Neuronal stem cell (in vitro differentiated cells): ENCODE data around the gene ZBTB18.

Experiments used
- DNase-seq: peaks from one replicate; pipeline ENCODE4 v3.0.0-alpha.2; 2013; ENCODE audit warnings: low spot score
- H2AFZ ChIP-seq: one replicate; pipeline ENCODE4 v1.6.1; 2013; ENCODE audit warnings: mild to moderate bottlenecking, low read length, inconsistent platforms
- H2AK5ac ChIP-seq: 2 replicates; pipeline ENCODE4 v1.6.1; 2013; ENCODE audit warnings: low read depth, mild to moderate bottlenecking, inconsistent platforms, low read length, moderate library complexity, mixed read lengths
- H2BK120ac ChIP-seq: 2 replicates; pipeline ENCODE4 v1.6.1; 2013; ENCODE audit warnings: low read depth, mild to moderate bottlenecking, inconsistent platforms, low read length, moderate library complexity, mixed read lengths
- H2BK12ac ChIP-seq: one replicate; pipeline ENCODE4 v1.6.1; 2013; ENCODE audit warnings: low read length, inconsistent platforms
- H2BK15ac ChIP-seq: 2 replicates; pipeline ENCODE4 v1.6.1; 2013; ENCODE audit warnings: mild to moderate bottlenecking, low read length, inconsistent platforms, mixed read lengths
- H2BK5ac ChIP-seq: one replicate; pipeline ENCODE4 v1.6.1; 2013; ENCODE audit warnings: inconsistent platforms, mild to moderate bottlenecking, low read length, moderate library complexity
- H3K14ac ChIP-seq: one replicate; pipeline ENCODE4 v1.6.1; 2013; ENCODE audit warnings: low read length, inconsistent platforms
- H3K18ac ChIP-seq: 2 replicates; pipeline ENCODE4 v1.6.1; 2013; ENCODE audit warnings: low read length, inconsistent platforms
- H3K23ac ChIP-seq: 2 replicates; pipeline ENCODE4 v1.6.1; 2013; ENCODE audit warnings: low read depth, mild to moderate bottlenecking, mixed read lengths, low read length, inconsistent platforms; ENCODE audit not compliant: poor library complexity
- H3K27ac ChIP-seq: replicated peaks from 3 replicates; pipeline ENCODE4 v1.5.1; 2013; ENCODE audit warnings: low read length, inconsistent platforms
- H3K27me3 ChIP-seq, 3 experiments: 2 replicates each; pipeline ENCODE4 v1.6.1; 2013; ENCODE audit warnings: low read length in 3 of 3, mild to moderate bottlenecking in 2 of 3, inconsistent platforms in 1 of 3, low read depth in 1 of 3, mixed read lengths in 1 of 3, moderate library complexity in 1 of 3; ENCODE audit not compliant: control insufficient read depth in 3 of 3, insufficient read depth in 3 of 3
- H3K36me3 ChIP-seq, 2 donors: replicated peaks in 1 of 2; 2 replicates each; pipeline ENCODE4 v1.6.1; 2013; ENCODE audit warnings: low read length in 2 of 2; ENCODE audit not compliant: control insufficient read depth in 2 of 2, insufficient read depth in 2 of 2
- H3K4ac ChIP-seq: 2 replicates; pipeline ENCODE4 v1.6.1; 2013; ENCODE audit warnings: inconsistent platforms, mild to moderate bottlenecking, low read length, moderate library complexity
- H3K4me1 ChIP-seq, 2 donors: 1 replicate in 1 of 2; 2 replicates in 1 of 2; pipeline ENCODE4 v1.6.1; 2013; ENCODE audit warnings: low read length in 2 of 2, low read depth in 1 of 2; ENCODE audit not compliant: control insufficient read depth in 2 of 2, insufficient read depth in 1 of 2
- H3K4me2 ChIP-seq: one replicate; pipeline ENCODE4 v1.6.1; 2013; ENCODE audit warnings: mild to moderate bottlenecking, low read length, inconsistent platforms; ENCODE audit not compliant: insufficient read depth, poor library complexity, severe bottlenecking
- H3K4me3 ChIP-seq, 2 donors: 2 replicates each; pipeline ENCODE4 v1.5.1; 2013; ENCODE audit warnings: low read length in 2 of 2, mild to moderate bottlenecking in 2 of 2, inconsistent platforms in 1 of 2, moderate library complexity in 1 of 2
- H3K79me1 ChIP-seq: one replicate; pipeline ENCODE4 v1.6.1; 2013; ENCODE audit warnings: low read depth, mild to moderate bottlenecking, inconsistent platforms, low read length, moderate library complexity
- H3K9ac ChIP-seq: one replicate; pipeline ENCODE4 v1.6.1; 2013; ENCODE audit warnings: mild to moderate bottlenecking, low read depth, low read length, inconsistent platforms; ENCODE audit not compliant: poor library complexity
- H3K9me3 ChIP-seq, 2 donors: replicated peaks in 1 of 2; 2 replicates each; pipeline versions ENCODE3 to v1.6.1; 2013; ENCODE audit warnings: low read length in 2 of 2, mild to moderate bottlenecking in 2 of 2, inconsistent platforms in 1 of 2, low read depth in 1 of 2, mixed read lengths in 1 of 2, moderate library complexity in 1 of 2; ENCODE audit not compliant: control insufficient read depth in 2 of 2, insufficient read depth in 1 of 2
- H4K8ac ChIP-seq: one replicate; pipeline ENCODE4 v1.6.1; 2013; ENCODE audit warnings: low read depth, mild to moderate bottlenecking, inconsistent platforms, low read length, moderate library complexity
- H4K91ac ChIP-seq: one replicate; pipeline ENCODE4 v1.6.1; 2013; ENCODE audit warnings: low read length, low read depth, mild to moderate bottlenecking, inconsistent platforms; ENCODE audit not compliant: poor library complexity
- WGBS, 2 donors: extraction: QIAGEN DNeasy Blood & Tissue Kit; methylation state at CpG; one replicate each; pipeline ENCODE4 v1.1.7; 2013; ENCODE audit warnings: missing lambda C conversion rate in 2 of 2, mixed read lengths in 1 of 2; ENCODE audit not compliant: insufficient read length in 2 of 2, insufficient replicate concordance in 1 of 2; ENCODE audit errors: extremely low coverage in 2 of 2; 5-methylcytosine and 5-hydroxymethylcytosine counted together

The ZBTB18 gene

GRCh38 chr1:244087611-244088010 lies 36.5 kb downstream of the ZBTB18 start:
- Histone ChIP-seq H3K4me2 (no peak overlapping the region), H2AK5ac (peak overlapping the region; percentile 58), H3K4ac (no peak overlapping the region), H3K14ac (no peak overlapping the region), H2BK5ac (no peak overlapping the region), H2AFZ (no peak overlapping the region), H2BK12ac (no peak overlapping the region), H3K27ac (no peak overlapping the region), H3K36me3 (no peaks in the 10 kb centered on the region), H3K18ac (peak overlapping the region; percentile 77), H3K27me3 (no peaks in the 10 kb centered on the region), H3K4me1 (peaks cover 5% of the 10 kb centered on the region in 2 donors), H4K91ac (no peak overlapping the region), H3K9ac (peak overlapping the region; percentile 67), H3K4me3 (no peak overlapping the region), H2BK15ac (no peak overlapping the region), H3K9me3 (peaks cover 0 to 11% of the 10 kb centered on the region in 2 donors), H3K23ac (no peak overlapping the region), H3K79me1 (no peaks in the 10 kb centered on the region), H2BK120ac (no peak overlapping the region), H4K8ac (peak overlapping the region; percentile 74)
- no CpG with 5 or more reads among the region's 7 CpGs for WGBS, 2 donors
- DNase-seq: no peak

- Histone ChIP-seq H3K18ac (no peak overlapping the region), H2BK120ac (no peak overlapping the region), H3K14ac (no peak overlapping the region), H4K8ac (no peak overlapping the region), H2BK5ac (no peak overlapping the region), H3K4me1 (peaks cover 5 to 8% of the 10 kb centered on the region in 2 donors), H3K4me3 (no peak overlapping the region), H2AFZ (peak overlapping the region; percentile 3), H2AK5ac (no peak overlapping the region), H3K27ac (no peak overlapping the region), H3K23ac (no peak overlapping the region), H3K4me2 (no peak overlapping the region), H3K9me3 (peaks cover 0 to 11% of the 10 kb centered on the region in 2 donors), H3K4ac (no peak overlapping the region), H3K9ac (no peak overlapping the region), H3K36me3 (no peaks in the 10 kb centered on the region), H3K79me1 (no peaks in the 10 kb centered on the region), H2BK12ac (no peak overlapping the region), H4K91ac (no peak overlapping the region), H2BK15ac (no peak overlapping the region), H3K27me3 (no peaks in the 10 kb centered on the region)
- WGBS, 2 donors: no CpG with 5 or more reads among the region's 6 CpGs
- DNase-seq: no peak
Measured at GRCh38 chr1:244088161-244088560, 37.1 kb downstream of the ZBTB18 start.

DNA sequence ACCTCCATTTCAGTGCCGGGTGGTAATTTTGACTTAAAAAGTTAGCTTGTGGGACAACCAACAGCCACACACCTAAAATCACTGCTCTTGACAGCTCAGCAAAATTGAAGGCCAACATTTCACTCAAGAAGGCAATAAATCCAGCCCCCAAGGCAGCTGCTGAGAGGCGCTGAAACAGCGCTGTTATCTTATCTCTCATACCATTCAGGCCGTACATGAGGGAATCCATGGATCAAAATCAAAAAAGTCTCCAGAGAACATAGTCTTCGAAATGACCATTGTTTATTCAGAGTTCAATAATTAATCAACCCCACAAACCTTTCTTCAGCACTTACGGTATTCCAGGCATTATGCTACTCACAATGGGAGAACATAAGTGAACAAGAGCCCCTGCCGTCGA lies 38.5 kb downstream of the ZBTB18 start:
- peaks cover 5 to 8% of the 10 kb centered on the region in 2 donors for H3K4me1 ChIP-seq
- no CpG with 5 or more reads among the region's 8 CpGs for WGBS, 2 donors
- no peak overlapping the region for H3K27ac ChIP-seq
- H3K79me1 ChIP-seq: no peaks in the 10 kb centered on the region
- no peak overlapping the region for H3K4ac ChIP-seq
- H2AK5ac ChIP-seq: no peak overlapping the region
- H2BK12ac ChIP-seq: no peak overlapping the region
- no peak overlapping the region for H4K91ac ChIP-seq
- H3K9ac ChIP-seq: no peak overlapping the region
- no peak overlapping the region for H3K14ac ChIP-seq
- no peak for DNase-seq
- no peak overlapping the region for H3K4me3 ChIP-seq
- H3K27me3 ChIP-seq: no peaks in the 10 kb centered on the region
- no peak overlapping the region for H3K18ac ChIP-seq
- no peak overlapping the region for H3K23ac ChIP-seq
- H3K36me3 ChIP-seq: no peaks in the 10 kb centered on the region
- peaks cover 0 to 11% of the 10 kb centered on the region in 2 donors for H3K9me3 ChIP-seq
- no peak overlapping the region for H2BK5ac ChIP-seq
- H4K8ac ChIP-seq: no peak overlapping the region
- no peak overlapping the region for H3K4me2 ChIP-seq
- no peak overlapping the region for H2BK120ac ChIP-seq
- H2AFZ ChIP-seq: no peak overlapping the region
- H2BK15ac ChIP-seq: no peak overlapping the region

DNA sequence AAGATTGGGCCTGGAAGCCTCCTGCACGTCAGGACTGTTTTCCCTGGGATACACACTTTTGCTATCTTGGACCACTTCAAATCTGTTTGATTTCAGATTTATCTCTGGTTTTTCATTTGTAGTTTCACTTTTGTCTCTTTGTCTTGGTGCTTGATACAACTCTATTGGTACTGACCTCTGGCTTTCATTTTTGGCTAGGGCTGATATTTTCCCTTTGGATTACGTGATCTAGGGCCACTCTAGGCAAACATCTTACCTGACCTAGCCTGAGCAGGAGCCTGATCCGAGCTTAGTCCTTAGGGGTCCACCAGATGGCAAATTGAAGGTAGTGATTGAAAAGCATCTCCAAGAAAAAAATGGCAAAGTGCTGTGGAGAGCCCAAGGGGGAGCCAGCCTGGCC lies 39.6 kb downstream of the ZBTB18 start:
- no peak overlapping the region for H2AFZ ChIP-seq
- no peak overlapping the region for H3K14ac ChIP-seq
- H3K27ac ChIP-seq: no peak overlapping the region
- H3K4me2 ChIP-seq: no peak overlapping the region
- no peak overlapping the region for H4K91ac ChIP-seq
- no peak overlapping the region for H3K4ac ChIP-seq
- H3K36me3 ChIP-seq: no peaks in the 10 kb centered on the region
- no peak overlapping the region for H3K18ac ChIP-seq
- no peak overlapping the region for H3K9ac ChIP-seq
- peaks cover 5 to 8% of the 10 kb centered on the region in 2 donors for H3K4me1 ChIP-seq
- no peak overlapping the region for H2BK120ac ChIP-seq
- DNase-seq: no peak
- H2AK5ac ChIP-seq: no peak overlapping the region
- no peak overlapping the region for H3K23ac ChIP-seq
- WGBS, 2 donors: no CpG with 5 or more reads among the region's 3 CpGs
- H4K8ac ChIP-seq: no peak overlapping the region
- H3K4me3 ChIP-seq: no peak overlapping the region
- H3K79me1 ChIP-seq: no peaks in the 10 kb centered on the region
- no peak overlapping the region for H2BK15ac ChIP-seq
- no peak overlapping the region for H2BK5ac ChIP-seq
- H3K27me3 ChIP-seq: no peaks in the 10 kb centered on the region
- no peak overlapping the region for H2BK12ac ChIP-seq
- peaks cover 0 to 8% of the 10 kb centered on the region in 2 donors for H3K9me3 ChIP-seq
